Transverse colon (tissue), 4 donors: Measurements from ENCODE around the gene ASB1. TPM values are rescaled to one million over a fixed set of nuclear protein-coding genes. Genes with fewer than 3 reads are reported as not detected.

Experiments
- DNase-seq: peaks from one replicate; pipeline ENCODE4 v3.0.0-alpha.2; 2019
- H3K27ac ChIP-seq, 4 donors: fragments of 200-600 bp; sonication (generic); 2 replicates each; pipeline ENCODE4 v1.5.1; 2016 to 2018; ENCODE audit warnings: inconsistent platforms in 4 of 4
- H3K27me3 ChIP-seq: fragments of 200-600 bp; sonication (generic); 2 replicates; pipeline ENCODE4 v1.5.1; 2017; ENCODE audit warnings: inconsistent platforms
- H3K36me3 ChIP-seq, 4 donors: fragments of 200-600 bp; sonication (generic); 2 replicates each; pipeline ENCODE4 v1.5.1; 2017 to 2019; ENCODE audit warnings: inconsistent platforms in 4 of 4
- H3K4me1 ChIP-seq, 4 donors: fragments of 200-600 bp; sonication (generic); 2 replicates each; pipeline ENCODE4 v1.5.1; 2017 to 2020; ENCODE audit warnings: inconsistent platforms in 4 of 4
- H3K4me3 ChIP-seq, 4 donors: fragments of 200-600 bp; sonication (generic); 1 replicate in 1 of 4; 2 replicates in 3 of 4; pipeline versions ENCODE4 v1.5.1 to v1.6.1; 2017 to 2019; ENCODE audit warnings: inconsistent platforms in 4 of 4
- H3K9me3 ChIP-seq, 2 donors: fragments of 200-600 bp; sonication (generic); 2 replicates each; pipeline ENCODE4 v1.5.1; 2017 to 2019; ENCODE audit warnings: inconsistent platforms in 2 of 2
- EP300 ChIP-seq: sonication (generic); formaldehyde crosslinking; IDR thresholded peaks from one replicate; pipeline ENCODE4 v1.6.1; 2017; ENCODE audit warnings: antibody characterized with exemption, low read depth
- POLR2A ChIP-seq: fragments of 450-650 bp; IDR thresholded peaks from one replicate; pipeline ENCODE4 v1.6.1; 2016; ENCODE audit warnings: antibody characterized with exemption, mild to moderate bottlenecking, moderate library complexity
- POLR2AphosphoS5 ChIP-seq, 3 donors: sonication (generic); formaldehyde crosslinking; IDR thresholded peaks; one replicate each; pipeline ENCODE4 v1.6.1; 2016; ENCODE audit warnings: antibody characterized with exemption in 3 of 3
- WGBS, 2 donors: methylation state at CpG; one replicate each; pipeline ENCODE4 v1.1.5; 2018; ENCODE audit warnings: low coverage in 1 of 2; 5-methylcytosine and 5-hydroxymethylcytosine counted together
- in situ Hi-C, 4 donors: fragments of 200-750 bp; cut with MboI; loops; one replicate each; pipeline versions ENCODE4 v1.15.0 to v1.15.1; 2017; ENCODE audit warnings: low sequenced_read_pairs in 3 of 4, low pct_ligation_motif_present in 1 of 4, low pct_unique_long_range_greater_than_20kb in 1 of 4
- intact Hi-C: fragments of 100-400 bp; cut with DNase I; formaldehyde crosslinking; loops from one replicate; pipeline ENCODE4 v1.15.1; 2023; ENCODE audit warnings: low total_unique reads
- total RNA-seq, 4 donors: library from RNA; depleted of rRNA; stranded (reverse); fragments of >200 nt; gene quantifications; one replicate each; pipeline ENCODE4 v1.1.0, GENCODE V29; 2016
- TF ChIP-seq, protein P1 (sequence below), 5 experiments: fragments of 200-600 bp in 3 of 5; fragments of 450-650 bp in 2 of 5; sonication (generic) in 3 of 5; IDR thresholded peaks; 1 replicate in 2 of 5; 2 replicates in 3 of 5; pipeline ENCODE4 v1.5.1; 2016 to 2017; ENCODE audit warnings: antibody characterized with exemption in 5 of 5, inconsistent platforms in 3 of 5, mild to moderate bottlenecking in 2 of 5, moderate library complexity in 1 of 5

The ASB1 gene
- total RNA-seq, 4 donors from 2014 or later = 9.4 to 48.3 (median 17.2) TPM

DNA sequence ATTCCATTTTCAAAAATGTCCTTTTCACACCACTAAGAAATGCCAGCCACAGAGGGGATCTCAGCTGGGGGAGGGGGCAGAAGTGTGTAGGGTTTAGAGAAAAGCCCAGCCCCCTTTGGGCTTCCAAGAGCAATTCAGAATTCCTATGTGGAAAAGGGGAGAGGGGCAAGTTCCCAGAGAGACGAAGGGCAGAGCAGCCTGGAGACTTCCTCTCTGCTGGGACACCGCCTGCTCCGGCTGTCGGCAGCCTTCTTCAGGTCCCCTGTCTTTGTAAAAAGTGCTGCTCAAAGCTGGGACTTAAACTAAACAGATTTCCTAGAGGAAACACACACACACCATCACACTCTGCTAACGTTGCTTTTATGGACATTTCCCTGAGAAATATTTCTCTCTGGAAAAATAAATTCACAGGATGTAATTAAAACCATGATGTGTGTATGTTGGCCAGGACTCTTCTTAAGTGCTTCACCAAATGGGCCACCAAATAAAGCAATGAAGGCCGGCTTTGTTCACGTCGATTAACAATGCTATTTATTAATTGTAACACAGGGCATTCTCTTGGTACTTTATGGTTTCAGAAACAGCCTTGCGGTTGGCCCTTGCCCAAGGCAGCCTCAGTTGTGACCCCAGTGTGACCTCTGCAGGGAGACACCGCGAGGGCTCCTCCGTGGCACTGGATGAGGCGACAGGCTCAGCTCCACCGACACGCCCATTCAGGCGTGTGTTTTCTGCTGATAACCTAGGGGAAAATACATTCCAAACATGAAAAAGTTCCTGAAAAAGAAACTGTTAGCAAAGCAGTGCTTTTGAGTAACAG, 5.6 kb upstream of the ASB1 start:
- H3K27me3 ChIP-seq = no peaks in the 10 kb centered on the region
- in situ Hi-C loops (no loop called here), intact Hi-C loops (no loop called here)
- no peaks in the 10 kb centered on the region for H3K9me3 ChIP-seq
- DNase-seq = no peak
- 47 to 69% methylated on average over 5 to 16 of the region's 16 CpGs for WGBS, 2 donors
- H3K27ac ChIP-seq = no peak overlapping the region
- peaks cover 0 to 16% (median 6%) of the 10 kb centered on the region in 4 donors for H3K4me1 ChIP-seq
- no peak overlapping the region for H3K4me3 ChIP-seq
- H3K36me3 ChIP-seq = no peaks in the 10 kb centered on the region
- TF ChIP-seq POLR2A = no peak
- TF ChIP-seq POLR2AphosphoS5 (IDR thresholded peaks at IDR 0.05) = no peak
- TF ChIP-seq, protein P1, sequence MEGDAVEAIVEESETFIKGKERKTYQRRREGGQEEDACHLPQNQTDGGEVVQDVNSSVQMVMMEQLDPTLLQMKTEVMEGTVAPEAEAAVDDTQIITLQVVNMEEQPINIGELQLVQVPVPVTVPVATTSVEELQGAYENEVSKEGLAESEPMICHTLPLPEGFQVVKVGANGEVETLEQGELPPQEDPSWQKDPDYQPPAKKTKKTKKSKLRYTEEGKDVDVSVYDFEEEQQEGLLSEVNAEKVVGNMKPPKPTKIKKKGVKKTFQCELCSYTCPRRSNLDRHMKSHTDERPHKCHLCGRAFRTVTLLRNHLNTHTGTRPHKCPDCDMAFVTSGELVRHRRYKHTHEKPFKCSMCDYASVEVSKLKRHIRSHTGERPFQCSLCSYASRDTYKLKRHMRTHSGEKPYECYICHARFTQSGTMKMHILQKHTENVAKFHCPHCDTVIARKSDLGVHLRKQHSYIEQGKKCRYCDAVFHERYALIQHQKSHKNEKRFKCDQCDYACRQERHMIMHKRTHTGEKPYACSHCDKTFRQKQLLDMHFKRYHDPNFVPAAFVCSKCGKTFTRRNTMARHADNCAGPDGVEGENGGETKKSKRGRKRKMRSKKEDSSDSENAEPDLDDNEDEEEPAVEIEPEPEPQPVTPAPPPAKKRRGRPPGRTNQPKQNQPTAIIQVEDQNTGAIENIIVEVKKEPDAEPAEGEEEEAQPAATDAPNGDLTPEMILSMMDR (IDR thresholded peaks at IDR 0.05) = no peak
- TF ChIP-seq EP300 = no peak

DNA sequence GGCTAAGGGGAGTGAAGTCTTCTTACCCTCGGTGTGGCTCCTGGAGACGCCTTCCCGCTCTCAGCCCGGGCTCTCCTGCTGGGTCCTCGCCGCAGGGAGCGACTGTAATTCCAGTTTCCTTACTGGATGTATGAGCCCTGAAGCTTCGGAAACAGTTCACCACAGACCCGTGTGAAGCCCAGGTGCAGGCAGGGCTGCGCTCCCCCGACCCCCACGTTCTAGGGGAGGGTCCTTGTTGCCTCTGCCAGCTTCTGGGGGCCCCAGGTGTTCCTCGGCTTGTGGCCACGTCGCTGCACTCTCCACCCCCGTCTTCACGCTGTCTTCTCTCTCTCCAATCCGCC, 5.1 kb upstream of the ASB1 start:
- peaks cover 0 to 17% (median 9%) of the 10 kb centered on the region in 4 donors for H3K4me1 ChIP-seq
- DNase-seq = no peak
- intact Hi-C loops = no loop called here
- no peak overlapping the region for H3K27ac ChIP-seq
- in situ Hi-C loops = no loop called here
- TF ChIP-seq, protein P1 (IDR thresholded peaks at IDR 0.05) = no peak
- TF ChIP-seq POLR2AphosphoS5 (IDR thresholded peaks at IDR 0.05) = no peak
- TF ChIP-seq EP300 = no peak
- TF ChIP-seq POLR2A = no peak
- no peaks in the 10 kb centered on the region for H3K9me3 ChIP-seq
- 84% methylated on average over 18 of the region's 18 CpGs; no CpG with 5 or more reads in 1 of the 2 donors for WGBS, 2 donors
- no peaks in the 10 kb centered on the region for H3K36me3 ChIP-seq
- H3K4me3 ChIP-seq = no peak overlapping the region
- H3K27me3 ChIP-seq = no peaks in the 10 kb centered on the region

DNA sequence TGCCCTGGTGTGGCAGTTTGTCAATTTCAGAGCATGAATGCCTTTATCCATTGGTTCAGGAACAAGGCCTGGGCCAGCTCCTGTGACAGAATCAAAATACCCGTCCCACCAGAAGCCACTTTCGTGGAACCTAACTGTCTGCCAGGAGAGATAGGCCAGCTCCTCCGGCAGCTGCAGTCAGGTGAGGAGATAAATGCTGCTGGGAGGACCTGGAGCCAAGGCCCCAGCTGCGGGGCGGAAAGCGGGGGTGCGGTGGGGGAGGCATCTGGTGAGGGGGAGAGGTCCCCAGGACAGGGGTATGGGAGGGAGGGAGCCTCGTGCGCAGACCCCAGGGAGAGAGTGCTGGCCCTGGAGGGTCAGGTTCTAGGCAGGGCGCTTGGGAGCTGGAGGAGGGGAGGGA, 4.4 kb upstream of the ASB1 start:
- DNase-seq = no peak
- Histone ChIP-seq H3K27me3 (no peaks in the 10 kb centered on the region), H3K27ac (no peak overlapping the region), H3K9me3 (no peaks in the 10 kb centered on the region), H3K4me3 (no peak overlapping the region), H3K36me3 (no peaks in the 10 kb centered on the region), H3K4me1 (peaks cover 0 to 15% (median 9%) of the 10 kb centered on the region in 4 donors)
- intact Hi-C loops = no loop called here
- in situ Hi-C loops = no loop called here
- TF ChIP-seq POLR2AphosphoS5 (IDR thresholded peaks at IDR 0.05) (no peak), EP300 (no peak), POLR2A (no peak)
- TF ChIP-seq, protein P1 (IDR thresholded peaks at IDR 0.05) = no peak
- 90 to 96% methylated on average over 5 to 10 of the region's 10 CpGs for WGBS, 2 donors

- Histone ChIP-seq H3K27ac (no peak overlapping the region), H3K4me1 (peaks cover under 1 to 17% (median 13%) of the 10 kb centered on the region in 4 donors), H3K36me3 (no peaks in the 10 kb centered on the region), H3K4me3 (no peak overlapping the region), H3K9me3 (no peaks in the 10 kb centered on the region), H3K27me3 (no peaks in the 10 kb centered on the region)
- DNase-seq = no peak
- WGBS, 2 donors = 85% methylated on average over 6 of the region's 7 CpGs; no CpG with 5 or more reads in 1 of the 2 donors
- in situ Hi-C loops = no loop called here
- TF ChIP-seq EP300 (no peak), POLR2A (no peak)
- intact Hi-C loops = no loop called here
Observed at GRCh38 chr2:238422940-238423339, 3.8 kb upstream of the ASB1 start.
